Stimulated activated CD4-positive, alpha-beta T cell treated with anti-CD3 and anti-CD28 coated beads, Interleukin-12 subunit alpha, Interleukin-12 subunit beta, amount 100 ng/mL, for 24 hours (primary cell): Measurements from ENCODE around the gene DERA.
"Not testable (repeated sequence)": the region's sequence is repeated elsewhere in the genome, so short reads cannot be mapped to it uniquely, and the experiment has no call there.

Source experiments
- DNase-seq, 2 experiments: peaks; one replicate each; pipeline ENCODE4 v3.0.0-alpha.2; 2020; ENCODE audit warnings: low read depth in 2 of 2

The DERA gene

DNA sequence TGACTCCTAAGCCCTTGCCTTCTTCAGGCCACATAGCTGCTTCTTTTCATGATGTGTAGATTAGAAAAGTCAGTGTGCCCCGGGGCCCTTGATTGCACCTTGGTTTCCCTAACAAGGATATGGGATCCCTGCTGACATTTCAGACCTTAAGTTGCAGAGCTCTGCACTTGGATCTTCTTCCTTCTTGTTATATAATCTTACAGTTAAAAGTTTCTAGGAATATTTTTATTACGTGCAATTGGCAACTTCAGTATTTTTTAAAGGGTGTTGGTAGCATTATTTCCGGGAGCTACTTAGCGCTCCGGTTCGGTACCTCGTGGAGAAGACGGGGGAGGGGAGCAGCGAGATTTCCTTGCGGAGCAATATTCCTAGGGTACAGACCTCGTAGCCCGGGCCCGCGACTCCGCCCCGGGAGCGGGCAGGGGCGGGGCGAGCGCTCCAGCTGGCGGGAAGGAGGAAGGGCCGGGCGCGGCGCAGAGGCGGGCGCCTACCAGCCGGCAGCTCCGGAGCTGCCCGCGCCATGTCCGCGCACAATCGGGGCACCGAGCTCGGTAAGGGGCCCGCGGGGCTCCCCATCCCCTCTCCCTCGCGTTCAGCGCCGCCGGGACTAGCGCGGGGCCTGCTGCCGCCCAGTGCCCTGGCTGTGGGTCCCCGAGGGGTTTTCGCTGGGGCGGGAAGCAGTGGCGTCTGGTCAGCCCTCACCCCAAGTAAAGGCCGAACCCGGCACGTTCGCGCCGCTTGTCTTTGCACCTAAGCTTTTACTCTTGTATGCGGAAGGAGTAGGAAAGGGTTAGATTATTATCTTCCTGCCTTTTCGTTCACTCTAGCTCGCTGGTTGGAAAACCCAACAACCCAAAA lies at the start of gene DERA:
DERA (plus strand) TSS at position 469 of the 858 bp plus-strand sequence; CDS start at position 521, 52 bp downstream.
- peak; percentile 26 to 52 for DNase-seq

- DNase-seq = no peak
Observed at GRCh38 chr12:15861404-15861803, 49.7 kb upstream of the DERA start.

GRCh38 chr12:15862840-15863239 lies 48.3 kb upstream of the DERA start:
- no peak for DNase-seq

- DNase-seq = no peak
Observed at GRCh38 chr12:15863372-15863771, 47.8 kb upstream of the DERA start.

GRCh38 chr12:15863984-15864383 lies 47.1 kb upstream of the DERA start:
- no peak for DNase-seq

GRCh38 chr12:15868186-15868585 lies 42.9 kb upstream of the DERA start:
- DNase-seq = no peak

- no peak for DNase-seq
Observed at GRCh38 chr12:15873556-15873955, 37.6 kb upstream of the DERA start.

- DNase-seq = not testable (repeated sequence)
Observed at GRCh38 chr12:15874556-15875145, 36.5 kb upstream of the DERA start.

- no peak for DNase-seq
Observed at GRCh38 chr12:15875863-15876262, 35.3 kb upstream of the DERA start.

- no peak for DNase-seq
Observed at GRCh38 chr12:15879413-15879812, 31.7 kb upstream of the DERA start.

DNA sequence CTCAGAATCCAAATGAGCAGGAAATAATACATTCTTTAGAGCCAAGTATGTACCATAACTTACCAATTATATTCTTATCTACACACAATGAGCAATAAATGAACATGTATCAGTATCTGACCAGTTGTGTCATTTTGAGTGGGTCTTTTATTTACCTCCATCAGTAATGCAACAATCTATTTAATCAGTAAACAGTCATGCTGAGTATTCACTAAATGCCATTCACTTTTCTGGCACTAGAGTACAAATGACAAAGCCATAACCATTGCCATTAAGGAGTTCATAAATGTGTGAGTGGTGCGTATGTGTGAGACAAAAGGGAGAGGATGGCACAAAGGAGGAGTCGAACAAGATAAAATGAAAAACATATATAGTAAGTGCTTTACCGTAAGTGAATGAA lies 30.4 kb upstream of the DERA start:
- DNase-seq = no peak

GRCh38 chr12:15882118-15882971 lies 28.8 kb upstream of the DERA start, which contains the start of gene STRAP:
TSS of gene STRAP (plus strand) at chr12:15882387. CDS start at chr12:15882708, 321 bp downstream.
- peak; percentile 90 to 94 for DNase-seq

GRCh38 chr12:15883536-15883935 lies 27.6 kb upstream of the DERA start:
- no peak for DNase-seq

GRCh38 chr12:15886372-15887042 lies 24.6 kb upstream of the DERA start:
- no peak for DNase-seq

DNA sequence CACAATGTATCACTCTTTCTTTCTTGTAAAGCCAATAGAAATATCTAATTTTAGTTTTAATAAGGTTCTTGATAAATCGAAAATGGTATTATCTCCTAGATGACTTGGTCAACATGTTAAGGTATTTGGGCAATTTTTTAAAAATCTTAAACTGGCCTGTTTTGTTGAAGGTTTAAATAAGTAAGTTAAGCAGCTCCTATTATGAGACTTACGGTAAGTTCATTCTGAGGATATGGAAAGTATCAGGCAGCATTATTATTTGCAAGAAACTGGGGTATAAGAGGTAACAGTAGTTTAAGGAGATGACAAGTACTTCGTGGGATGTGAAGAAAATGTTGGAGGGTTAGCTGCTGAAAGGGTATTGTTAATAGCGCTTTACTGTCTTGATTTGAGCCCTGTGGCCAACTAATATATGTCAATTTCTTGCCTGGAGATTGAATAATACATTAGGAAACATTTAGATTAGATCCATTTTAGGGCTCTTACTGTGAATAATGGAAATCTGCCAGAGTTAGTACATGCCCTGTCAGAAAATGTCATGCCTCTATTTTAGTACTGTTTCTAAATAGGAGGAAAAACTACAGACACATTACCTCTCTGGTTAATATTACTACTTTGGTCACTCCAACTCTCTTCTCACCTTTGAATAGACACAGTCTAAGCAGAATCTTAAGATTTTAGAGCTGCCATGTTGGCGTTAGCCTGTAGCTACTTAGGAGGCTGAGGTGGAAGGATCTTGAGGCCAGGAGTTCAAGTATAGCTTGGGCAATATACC lies 23.9 kb upstream of the DERA start:
- DNase-seq = no peak

GRCh38 chr12:15892645-15893259 lies 18.4 kb upstream of the DERA start:
- no peak for DNase-seq

GRCh38 chr12:15893260-15893659 lies 17.9 kb upstream of the DERA start:
- DNase-seq = no peak

DNA sequence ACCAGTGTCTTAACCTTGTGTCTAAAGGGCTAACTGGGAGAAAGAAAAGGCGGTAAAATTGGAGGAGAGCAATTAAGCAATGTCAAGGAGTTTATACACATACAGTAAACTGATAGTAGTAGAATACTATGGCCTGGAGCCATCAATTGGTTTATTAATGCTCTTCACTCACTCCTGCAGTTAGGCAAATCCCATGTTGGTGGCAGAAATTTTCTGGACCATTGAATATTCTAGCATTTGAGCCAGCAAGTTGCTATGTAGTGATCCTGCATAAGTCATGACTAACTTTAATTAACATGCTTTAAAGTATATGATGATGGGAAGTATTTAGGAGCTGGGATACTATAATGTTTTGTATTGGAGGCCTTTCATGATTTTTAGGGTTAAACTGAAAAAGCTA lies 14.3 kb upstream of the DERA start:
- DNase-seq = no peak

- DNase-seq = no peak
Observed at GRCh38 chr12:15897433-15897832, 13.7 kb upstream of the DERA start.

DNA sequence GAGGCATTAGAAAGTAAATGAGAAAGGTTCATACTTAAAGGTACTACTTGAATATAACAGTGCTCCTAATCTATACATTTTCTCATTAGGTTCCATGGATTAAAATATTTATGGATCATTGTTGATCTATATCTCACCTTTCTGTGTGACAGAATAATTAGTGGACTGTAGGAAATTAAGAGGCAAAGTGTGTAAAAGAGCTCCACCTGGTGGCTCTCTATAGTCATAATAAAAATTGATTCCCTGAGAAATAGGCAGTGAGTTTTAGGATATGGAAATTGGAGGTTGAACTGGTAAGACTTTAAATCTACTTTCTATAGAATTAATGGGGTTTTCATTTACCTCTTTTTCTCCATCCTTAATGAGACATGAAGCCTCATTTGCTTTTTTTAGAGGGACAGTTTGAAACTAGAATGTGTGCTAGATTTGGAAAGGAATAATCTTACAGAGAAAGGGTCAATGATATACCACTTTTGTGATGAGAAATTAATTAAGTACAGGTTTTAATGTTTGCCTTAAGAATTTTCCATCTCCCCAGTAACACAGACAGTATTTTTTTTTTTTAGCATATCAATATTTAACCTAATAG lies 11.8 kb upstream of the DERA start:
- DNase-seq = no peak
